ENCODE results near the gene ITPR1.

The ITPR1 gene

DNA sequence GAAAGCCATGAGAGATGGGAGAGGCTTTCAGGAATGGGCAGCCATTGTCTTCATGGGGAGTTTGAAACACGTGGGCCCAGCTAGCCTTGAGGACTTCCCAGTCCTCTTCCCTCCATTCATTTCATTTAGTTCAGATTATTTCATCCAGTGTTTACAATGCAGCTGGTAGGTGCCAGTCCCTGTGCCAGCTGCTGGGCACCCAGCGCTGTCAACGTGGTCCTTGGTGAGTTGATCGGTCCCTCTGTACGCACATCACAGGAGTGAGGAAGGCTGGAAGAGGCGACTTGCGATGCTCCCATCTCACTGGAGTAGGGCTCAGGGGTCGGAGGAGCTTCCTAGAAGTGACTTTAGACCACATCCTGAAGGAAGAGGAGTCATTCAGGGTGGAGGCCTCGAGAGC is 279.7 kb downstream of the ITPR1 start:
- no peak for DNase-seq (ENCODE audit: low read depth in 2 of 2)
- no peak overlapping the region for H3K4me3 ChIP-seq (replicated peaks in 1 of 2; ENCODE audit: low read depth in 2 of 2, low read length in 2 of 2)

DNA sequence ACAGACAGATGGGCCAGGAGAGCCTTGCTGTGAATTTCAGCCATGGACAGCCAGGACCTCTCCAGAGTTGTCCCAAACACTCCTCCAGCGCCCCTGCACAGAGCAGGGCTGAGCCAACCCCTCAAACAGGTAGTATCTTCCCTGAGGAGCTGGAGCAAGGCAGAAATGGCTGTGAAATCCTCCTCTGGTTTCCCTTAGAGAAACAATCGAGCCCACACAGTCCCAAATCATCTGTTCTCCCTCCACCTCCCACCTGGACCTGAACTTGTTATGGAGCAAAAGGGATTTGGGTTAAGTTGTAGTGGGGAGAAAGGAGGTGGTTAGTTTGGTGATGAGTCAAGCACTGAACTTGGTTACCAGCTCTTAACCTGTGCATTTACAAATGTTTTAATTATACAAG is 280.4 kb downstream of the ITPR1 start:
- no peak for DNase-seq (ENCODE audit: low read depth in 2 of 2)
- H3K4me3 ChIP-seq (replicated peaks in 1 of 2; ENCODE audit: low read depth in 2 of 2, low read length in 2 of 2), result no peak overlapping the region
- TF ChIP-seq, protein P1, sequence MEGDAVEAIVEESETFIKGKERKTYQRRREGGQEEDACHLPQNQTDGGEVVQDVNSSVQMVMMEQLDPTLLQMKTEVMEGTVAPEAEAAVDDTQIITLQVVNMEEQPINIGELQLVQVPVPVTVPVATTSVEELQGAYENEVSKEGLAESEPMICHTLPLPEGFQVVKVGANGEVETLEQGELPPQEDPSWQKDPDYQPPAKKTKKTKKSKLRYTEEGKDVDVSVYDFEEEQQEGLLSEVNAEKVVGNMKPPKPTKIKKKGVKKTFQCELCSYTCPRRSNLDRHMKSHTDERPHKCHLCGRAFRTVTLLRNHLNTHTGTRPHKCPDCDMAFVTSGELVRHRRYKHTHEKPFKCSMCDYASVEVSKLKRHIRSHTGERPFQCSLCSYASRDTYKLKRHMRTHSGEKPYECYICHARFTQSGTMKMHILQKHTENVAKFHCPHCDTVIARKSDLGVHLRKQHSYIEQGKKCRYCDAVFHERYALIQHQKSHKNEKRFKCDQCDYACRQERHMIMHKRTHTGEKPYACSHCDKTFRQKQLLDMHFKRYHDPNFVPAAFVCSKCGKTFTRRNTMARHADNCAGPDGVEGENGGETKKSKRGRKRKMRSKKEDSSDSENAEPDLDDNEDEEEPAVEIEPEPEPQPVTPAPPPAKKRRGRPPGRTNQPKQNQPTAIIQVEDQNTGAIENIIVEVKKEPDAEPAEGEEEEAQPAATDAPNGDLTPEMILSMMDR (IDR thresholded peaks at IDR 0.05; ENCODE audit: low read depth, low read length), result no peak

More for the DNA sequence above, 279.7 kb downstream of the ITPR1 start:
- TF ChIP-seq, protein P1 (IDR thresholded peaks at IDR 0.05; ENCODE audit: low read depth, low read length), result no peak

DNA sequence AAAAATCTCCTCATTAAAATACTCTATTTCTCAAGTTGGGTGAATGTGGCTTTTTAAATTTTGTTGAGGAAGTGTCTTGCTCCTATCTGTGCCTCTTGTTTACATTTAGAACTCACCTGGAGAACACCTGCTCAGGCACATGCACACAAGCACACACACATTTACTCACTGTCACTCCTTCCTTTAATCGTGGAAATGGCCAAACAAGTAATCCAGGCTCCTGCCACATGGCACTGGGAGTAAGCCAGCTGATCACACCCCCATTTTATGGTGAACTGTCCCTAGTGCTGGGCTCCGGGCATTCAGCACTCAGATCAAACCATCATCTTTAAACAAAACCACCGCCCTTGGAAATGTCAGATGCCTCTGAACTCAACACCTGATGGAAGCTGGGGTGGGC is 281.4 kb downstream of the ITPR1 start:
- TF ChIP-seq, protein P1 (IDR thresholded peaks at IDR 0.05; ENCODE audit: low read depth, low read length), result no peak
- H3K4me3 ChIP-seq (replicated peaks in 1 of 2; ENCODE audit: low read depth in 2 of 2, low read length in 2 of 2), result no peak overlapping the region
- DNase-seq (ENCODE audit: low read depth in 2 of 2), result no peak

DNA sequence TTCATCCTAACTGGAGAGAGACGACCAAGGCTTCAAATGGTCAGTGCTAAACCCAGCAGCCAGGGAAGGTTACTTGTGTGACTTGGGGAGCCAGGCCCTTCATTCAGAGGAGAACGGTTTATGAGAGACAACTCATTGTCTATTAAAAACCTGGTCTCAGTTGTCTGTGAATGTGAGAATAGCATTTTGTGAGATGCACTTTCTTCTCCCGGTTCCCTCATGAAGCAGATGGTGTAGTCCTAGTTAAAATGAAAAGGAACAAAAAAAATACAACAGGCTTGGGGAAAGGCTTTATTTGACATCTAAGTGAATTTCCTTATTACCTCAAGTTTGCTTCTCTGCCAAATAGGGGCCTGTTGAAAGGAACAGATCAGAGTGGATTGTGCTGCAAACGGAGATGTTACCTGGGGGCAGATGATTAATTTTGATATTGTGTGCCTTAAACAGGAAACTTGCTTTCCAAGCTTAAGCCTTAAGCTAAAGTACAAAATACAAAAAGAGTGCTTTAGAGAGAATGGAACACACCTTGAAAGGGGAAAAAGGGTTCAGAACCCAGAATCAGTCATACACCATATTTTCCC is 283.3 kb downstream of the ITPR1 start:
- DNase-seq (ENCODE audit: low read depth in 2 of 2), result no peak
- TF ChIP-seq, protein P1 (IDR thresholded peaks at IDR 0.05; ENCODE audit: low read depth, low read length), result no peak
- H3K4me3 ChIP-seq (replicated peaks in 1 of 2; ENCODE audit: low read depth in 2 of 2, low read length in 2 of 2), result no peak overlapping the region

DNA sequence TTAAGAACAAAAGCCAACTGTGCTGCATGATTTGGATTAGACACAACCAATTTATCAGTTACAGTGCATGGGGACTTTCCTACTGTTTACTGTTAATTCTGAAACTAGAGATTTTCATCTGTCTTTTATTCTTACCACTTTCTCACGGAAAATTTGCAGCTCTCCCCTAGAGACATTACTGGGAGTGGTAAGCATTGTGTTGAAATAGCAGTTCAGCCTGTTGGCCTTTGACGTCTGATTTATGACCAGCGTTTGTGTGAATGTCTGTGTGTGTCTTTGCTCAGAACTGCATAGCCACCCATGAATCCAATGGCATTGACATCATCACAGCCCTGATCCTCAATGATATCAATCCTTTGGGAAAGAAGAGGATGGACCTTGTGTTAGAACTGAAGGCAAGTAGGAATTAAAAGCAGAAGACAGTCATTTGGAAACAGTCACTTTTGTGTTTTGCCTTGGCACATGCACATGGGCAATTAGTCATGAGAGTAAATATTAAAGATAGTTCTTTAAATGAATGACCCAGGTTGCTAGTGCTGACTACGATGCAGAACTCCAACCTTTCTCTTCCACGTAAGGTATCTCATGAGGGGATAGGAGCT is 283.9 kb downstream of the ITPR1 start:
- H3K4me3 ChIP-seq (replicated peaks in 1 of 2; ENCODE audit: low read depth in 2 of 2, low read length in 2 of 2), result no peak overlapping the region
- peak; percentile 65 to 85 for DNase-seq (ENCODE audit: low read depth in 2 of 2)
- TF ChIP-seq, protein P1 (IDR thresholded peaks at IDR 0.05; ENCODE audit: low read depth, low read length), result no peak

DNA sequence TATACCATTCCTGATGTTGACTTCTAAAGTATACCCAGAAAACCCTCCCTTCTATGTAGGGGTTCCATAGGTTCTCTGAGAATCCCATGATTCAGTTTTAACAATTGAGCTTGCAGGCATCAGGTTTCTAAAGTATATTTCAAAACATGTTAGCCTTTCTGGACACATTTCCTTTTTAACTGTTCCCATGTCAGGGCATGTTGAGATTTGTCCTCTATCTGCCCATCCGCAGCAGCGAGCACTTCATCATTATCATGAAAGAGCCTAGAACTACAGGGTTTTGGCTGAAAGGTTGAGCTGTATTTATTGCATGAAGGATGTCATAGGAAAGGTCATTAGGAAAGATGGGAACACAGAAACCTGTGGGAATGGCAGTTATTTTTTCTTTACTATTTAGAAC is 285.0 kb downstream of the ITPR1 start:
- TF ChIP-seq, protein P1 (IDR thresholded peaks at IDR 0.05; ENCODE audit: low read depth, low read length), result no peak
- DNase-seq (ENCODE audit: low read depth in 2 of 2), result no peak
- H3K4me3 ChIP-seq (replicated peaks in 1 of 2; ENCODE audit: low read depth in 2 of 2, low read length in 2 of 2), result no peak overlapping the region

DNA sequence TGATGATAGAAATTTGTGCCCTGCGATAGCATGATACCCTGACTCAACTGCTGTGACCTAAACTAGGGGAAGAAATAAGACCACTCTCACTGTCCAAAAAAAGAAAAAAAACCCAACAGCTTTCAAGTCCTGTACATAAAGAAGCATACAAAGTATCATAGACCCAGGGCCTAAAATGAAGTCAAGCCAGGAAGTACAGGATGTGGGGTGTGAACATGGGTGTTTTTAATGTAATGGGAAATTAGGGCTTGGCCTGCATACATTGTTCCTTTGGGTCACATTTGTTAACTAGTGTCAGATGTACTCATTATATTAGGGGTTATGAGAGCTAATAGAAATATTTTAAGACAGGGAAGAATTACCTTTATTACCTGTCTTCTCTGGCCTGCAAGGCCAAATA is 285.6 kb downstream of the ITPR1 start:
- no peak for DNase-seq (ENCODE audit: low read depth in 2 of 2)
- H3K4me3 ChIP-seq (replicated peaks in 1 of 2; ENCODE audit: low read depth in 2 of 2, low read length in 2 of 2), result no peak overlapping the region
- TF ChIP-seq, protein P1 (IDR thresholded peaks at IDR 0.05; ENCODE audit: low read depth, low read length), result no peak

Measured in cardiac fibroblast (primary cell).